NCI-H2196 (cell line): ENCODE measurements around the gene CCDC60.

Experiments
- DNase-seq: peaks from one replicate; lab custom pipeline; 2025; ENCODE audit not compliant: unreplicated experiment; lab: John Stamatoyannopoulos, UW

CCDC60 gene, protein sequence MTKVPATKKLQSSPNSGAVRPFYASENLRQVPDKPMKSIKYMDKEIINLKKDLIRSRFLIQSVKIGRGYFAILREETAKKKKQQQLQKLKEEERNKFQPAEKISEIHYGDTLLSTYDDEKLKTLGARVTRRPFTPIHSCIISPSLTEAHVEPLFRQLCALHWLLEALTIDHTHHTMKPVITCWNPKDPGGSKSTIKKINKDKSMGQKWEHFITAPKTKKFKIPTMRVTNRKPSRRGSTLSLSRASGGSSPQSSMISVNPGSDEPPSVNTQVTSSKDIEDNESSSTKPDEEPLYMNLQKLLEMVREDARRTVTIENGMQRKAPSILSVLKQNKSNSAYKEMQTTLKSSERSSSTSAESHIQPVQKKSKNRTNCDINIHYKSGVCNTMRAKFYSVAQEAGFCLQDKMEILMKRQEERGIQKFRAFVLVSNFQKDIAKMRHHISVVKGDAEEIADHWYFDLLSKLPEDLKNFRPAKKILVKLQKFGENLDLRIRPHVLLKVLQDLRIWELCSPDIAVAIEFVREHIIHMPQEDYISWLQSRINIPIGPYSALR

DNA sequence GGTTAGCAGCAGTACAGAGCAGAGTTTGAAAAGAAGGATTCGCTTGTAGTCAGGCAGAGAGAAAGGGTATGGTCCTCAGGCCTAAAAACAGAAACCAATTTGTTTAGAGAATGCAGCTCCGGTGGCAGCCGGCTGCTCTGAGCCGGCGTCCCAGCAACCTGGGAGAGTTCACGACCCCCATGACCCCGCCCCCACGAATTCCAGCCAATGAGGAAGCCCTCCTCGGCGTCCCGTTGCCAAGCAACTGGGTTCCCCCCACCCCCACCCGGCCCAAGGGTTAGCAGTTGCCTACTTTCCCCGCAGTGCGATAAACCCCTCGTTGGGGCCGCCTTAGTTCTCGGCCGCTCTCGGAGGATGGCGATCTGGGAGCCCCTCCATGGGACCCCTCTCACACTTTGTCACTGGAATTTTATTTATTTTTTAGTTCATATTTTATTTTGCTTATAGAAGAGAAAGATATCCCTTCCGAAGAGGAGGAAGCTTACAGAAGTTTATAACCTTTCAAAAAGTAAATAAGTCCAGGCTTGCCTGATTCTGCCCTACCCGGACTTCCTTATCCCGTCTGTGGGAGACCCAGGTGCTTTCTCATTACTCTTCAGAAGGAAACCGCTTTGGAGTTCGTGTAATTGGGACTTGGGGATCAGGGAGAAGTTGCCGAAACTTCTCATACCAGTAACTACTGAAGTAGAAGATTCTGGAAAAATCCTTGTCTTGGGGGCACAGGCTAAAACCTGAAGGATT is at the start of gene CCDC60:
CCDC60 (plus strand) TSS at position 300 of the 741 bp plus-strand sequence. CDS start 448 bp downstream, outside the sequence.
- DNase-seq: no peak

DNA sequence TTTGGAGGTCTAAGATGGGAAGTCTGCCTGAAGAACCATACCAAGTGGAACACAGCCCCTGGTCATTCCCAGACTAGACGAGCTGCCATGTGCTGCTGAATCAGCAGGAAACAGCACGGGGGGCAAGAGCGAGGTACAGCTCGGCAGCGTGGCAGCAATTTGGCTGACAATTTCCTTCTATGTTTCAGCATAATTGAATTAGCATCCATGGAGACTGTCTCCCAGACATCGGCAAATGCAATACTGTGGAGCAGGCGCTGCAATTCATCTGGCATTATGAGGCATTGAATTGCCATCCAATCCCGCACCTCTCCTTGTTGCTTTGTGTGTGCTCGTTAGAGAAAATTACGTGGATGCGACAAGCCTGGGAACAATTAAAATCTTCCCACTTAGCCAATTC is 46.0 kb upstream of the CCDC60 start:
- no peak for DNase-seq

DNA sequence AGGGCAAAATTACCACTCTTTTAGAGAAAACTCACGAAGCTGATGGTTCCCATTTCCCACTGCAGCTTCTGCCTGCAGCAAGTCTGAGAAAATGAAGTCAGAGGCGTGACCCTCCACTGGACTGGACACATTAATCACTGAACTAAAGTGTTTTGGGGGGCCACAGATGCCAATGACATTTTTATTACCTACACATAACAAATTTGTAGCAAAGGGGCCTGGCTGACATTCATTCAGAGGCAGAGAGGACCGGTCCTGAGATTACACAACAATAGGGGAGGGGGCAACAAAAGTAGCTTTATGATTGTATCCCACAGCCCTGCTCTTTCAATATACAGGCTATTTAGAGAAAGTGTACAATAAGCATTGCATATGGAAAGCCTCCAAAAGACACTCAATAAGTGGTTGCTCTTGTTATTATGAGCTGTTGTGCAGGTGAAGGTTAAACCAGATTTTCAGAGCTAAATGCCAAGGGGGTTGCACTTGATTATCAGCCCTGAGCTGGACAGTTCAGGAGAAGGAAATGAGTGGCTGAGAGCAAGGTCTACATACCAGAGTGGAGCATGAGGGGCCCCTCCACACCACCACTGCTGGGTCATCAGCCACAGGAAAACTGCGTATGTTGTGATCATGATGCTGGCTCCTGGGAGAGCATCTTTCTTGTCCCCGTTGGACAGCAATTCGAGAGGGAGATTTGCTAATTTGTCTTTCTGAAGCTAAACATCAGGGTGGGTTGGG is 41.5 kb upstream of the CCDC60 start:
- no peak for DNase-seq

DNA sequence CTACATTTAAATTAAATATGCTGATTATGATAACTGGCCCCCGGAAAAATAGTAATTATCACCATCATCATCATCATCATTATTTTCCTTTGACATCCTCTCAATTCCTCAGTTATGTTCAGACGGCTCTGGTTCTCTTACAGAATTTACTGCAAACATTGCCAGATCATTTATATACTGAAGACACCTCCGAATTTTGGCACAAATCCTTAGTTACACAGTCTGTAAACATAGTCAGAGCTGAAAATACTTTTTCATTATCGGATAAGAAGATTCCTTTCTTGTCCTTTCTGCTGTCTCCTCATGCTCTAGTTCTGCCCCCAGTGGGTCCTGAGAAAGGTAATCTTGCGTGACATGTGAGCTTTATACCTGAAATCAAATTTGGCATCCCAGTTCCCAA is 40.3 kb upstream of the CCDC60 start:
- no peak for DNase-seq

DNA sequence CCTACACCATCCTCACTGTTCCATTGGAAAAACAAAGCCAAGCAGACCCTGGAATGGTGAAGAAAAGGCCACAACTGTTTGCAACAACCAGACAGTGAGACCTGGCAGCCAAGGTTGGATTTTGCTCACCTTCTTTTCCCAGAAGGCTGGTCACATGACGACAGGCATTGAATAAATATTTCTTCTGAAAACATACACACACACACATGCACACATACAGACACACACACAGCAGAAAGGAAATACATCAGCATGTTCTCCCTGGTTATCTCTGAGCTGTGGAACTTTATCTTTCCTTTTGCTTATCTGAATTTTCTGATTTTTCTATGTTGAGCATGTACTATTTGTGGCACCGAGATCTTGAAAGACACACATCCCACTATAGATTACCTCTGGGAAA is 38.0 kb upstream of the CCDC60 start:
- no peak for DNase-seq

DNA sequence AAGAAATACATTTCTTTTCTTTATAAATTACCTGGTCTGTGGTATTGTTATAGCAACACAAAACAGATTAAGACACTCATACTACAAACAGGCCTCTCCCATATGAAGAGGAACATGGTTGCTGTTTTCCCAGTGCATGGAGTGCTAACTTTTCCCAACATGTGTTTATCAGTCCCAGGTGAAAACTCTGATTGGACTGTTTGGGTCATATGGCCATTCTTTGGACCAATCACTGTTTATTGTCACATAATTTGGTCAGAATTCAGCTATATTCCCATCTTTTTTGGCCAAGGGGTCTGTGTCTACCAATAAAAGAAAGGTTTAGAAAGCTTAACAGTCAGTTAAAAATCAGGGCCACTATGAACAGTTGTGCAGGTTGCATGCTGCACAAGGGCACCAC is 35.4 kb upstream of the CCDC60 start:
- DNase-seq: no peak

DNA sequence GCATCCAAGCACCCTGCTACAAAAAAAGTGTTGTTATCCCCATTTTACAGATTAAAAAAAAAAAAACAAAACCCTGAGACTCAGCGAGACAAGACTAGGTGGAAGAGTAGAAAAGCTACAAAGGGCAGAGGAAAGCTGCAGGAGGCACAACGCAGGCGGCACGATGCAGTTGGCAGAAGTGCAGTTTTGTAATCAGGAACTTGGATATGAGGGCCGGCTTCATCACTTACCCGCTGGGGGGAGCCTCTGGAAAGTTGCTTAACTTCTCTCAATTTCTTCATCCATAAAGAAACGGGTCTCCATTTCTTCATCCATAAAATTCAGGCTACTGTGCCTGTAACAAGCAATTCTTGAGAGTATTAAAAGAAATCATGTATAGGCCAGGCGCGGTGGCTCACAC is 33.1 kb upstream of the CCDC60 start:
- no peak for DNase-seq

DNA sequence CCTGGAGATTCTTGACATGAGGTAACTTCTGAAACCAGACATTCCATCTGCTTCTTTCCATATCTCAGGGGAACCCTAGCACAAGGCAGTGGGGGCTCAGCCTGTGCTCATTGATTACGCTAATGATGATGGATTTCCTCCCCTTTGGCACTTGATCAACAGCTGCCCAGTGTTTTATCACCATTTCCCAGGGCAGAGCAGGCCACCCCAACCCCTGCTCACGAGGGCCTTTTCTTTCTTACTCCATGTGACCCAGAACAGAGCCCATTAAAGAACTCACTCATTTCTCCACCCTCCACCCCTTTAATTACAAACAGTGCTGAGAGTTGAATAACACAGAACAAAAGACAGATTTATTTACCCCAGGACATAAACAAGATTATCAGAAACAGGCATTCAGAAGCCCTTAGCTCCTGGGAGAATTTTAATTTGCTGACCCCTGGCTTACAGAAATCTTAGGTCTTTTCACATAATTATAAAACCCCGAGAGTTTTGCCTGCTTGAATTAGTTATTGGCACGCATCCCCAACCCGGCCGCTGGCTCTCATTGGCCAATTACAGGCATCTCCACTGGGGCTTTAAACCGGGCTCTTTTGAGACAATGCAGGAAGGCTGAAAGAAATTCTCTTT is 32.0 kb upstream of the CCDC60 start:
- no peak for DNase-seq

DNA sequence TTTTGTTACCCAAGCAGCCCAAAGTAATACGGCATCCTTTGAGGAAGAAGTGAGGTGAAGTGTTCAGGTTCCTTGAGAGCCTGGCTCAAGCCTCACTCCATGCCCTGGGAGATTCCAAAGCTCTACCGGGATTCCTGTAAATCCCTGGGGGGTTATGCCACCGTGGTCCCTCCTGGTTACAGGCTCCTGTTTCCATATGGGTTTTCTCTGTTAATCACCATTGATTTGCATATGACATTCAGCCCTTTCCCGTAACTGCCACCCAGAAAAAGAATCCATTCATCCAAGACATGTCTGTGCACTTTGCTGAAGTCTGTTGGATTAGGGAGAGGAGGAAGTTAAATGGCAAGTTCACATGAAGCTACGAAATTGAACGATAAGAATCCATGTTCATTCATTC is 27.9 kb upstream of the CCDC60 start:
- DNase-seq: no peak

DNA sequence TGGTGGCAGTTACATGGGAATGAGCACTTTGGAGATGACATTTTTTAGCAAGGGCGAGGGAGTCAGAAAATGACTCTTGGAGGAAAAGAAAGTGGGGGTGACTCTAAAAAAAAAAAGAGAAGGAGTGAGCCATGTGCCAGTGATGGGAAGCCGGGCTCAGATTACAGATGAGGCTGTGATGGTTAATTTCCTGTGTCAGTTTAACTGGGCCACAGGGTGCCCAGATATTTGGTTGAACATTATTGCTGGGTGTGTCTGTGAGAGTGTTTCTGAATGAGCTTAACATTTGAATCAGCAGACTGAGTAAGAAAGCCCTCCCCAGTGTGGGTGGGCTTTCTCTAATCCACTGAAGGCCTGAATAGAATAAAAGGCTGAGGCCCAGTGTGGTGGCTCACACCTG is 26.8 kb upstream of the CCDC60 start:
- DNase-seq: no peak

DNA sequence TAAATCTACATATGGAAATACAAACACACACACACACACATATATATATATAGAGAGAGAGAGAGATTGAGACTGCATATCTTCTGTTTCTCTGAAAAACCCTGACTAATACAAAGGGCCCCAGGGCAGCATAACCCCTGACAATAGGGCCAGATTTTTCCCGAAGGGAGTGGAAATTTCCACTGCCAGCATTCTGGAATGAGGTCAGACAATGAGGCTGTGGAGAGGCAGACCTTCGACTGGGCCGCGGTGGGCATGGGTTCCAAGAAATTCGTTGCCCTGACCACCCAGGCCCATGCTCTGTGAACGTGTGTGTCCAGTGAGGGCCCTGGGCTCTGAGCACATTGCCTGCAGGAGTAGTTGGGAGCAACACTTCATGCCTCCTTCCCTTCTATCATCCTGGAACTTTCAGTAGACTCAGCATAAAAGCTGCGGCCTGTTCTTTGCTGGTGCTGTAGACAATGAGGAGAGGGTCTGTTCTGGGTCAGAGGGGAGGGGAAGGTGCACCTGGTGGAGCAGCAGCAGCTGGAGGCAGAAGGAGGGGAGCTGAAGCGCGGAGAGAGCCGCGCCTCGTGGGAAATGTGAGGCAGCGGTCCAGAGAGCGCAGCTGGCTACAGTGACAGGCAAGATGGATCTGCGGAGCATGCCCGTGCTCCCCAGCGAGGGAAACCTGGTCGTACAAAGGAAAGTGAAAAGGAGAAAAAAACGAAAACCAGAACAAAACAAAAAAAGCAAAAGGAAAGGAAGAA is 25.6 kb upstream of the CCDC60 start:
- no peak for DNase-seq

DNA sequence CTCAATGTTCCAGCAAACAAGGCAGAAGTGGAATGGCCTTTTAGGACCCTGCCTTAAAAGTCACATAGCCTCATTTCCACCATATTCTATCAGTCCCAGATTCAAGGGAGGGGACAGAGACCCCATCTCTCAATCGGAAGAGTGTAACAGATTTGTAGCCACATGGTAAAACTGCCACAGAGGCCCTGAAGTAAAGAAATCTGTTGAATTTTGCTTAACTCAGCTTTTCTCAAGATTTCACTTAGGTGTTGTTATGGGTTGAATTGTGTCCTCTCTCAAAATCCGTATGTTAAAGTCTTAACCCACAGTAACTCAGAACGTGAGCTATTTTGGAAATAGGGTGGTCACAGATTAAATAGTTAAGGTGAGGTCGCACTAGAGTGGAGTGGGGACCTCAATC is 22.7 kb upstream of the CCDC60 start:
- no peak for DNase-seq

DNA sequence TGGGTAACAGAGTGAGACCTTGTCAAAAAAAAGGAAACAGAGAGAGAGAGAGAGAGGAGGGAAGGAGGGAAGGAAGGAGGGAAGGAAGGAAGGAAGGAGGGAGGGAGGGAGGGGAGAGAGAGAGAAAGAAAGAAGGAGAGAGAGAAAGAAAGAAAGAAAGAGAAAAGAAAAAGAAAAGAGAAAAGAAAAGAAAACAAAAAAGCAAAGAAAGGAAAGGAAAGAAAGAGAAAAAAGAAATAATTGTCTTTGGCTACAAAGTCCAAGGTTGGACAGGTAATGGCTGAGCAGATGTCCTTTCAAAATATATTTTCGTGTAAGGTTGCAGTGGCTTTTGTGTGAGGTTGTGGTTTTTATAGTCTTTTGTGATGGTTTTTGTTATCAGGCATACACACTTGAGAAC is 21.6 kb upstream of the CCDC60 start:
- no peak for DNase-seq

DNA sequence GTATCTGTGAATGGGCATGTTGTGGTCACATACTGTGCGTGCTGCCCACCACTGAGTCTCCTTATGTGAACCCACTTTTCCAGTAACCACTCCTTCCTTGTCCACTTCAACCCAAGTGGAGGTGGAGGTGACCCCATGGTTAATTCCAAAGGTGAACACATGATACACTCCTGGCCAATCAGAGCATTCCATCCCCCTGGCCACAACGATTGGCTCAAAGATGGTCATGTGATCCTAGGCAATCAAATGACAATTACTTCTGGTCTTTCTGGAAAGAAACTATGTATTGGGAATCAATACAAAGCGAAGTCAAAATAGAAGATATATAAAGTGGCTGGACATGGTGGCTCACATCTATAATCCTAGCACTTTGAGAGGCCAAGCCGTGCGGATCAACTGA is 20.2 kb upstream of the CCDC60 start:
- DNase-seq: no peak

DNA sequence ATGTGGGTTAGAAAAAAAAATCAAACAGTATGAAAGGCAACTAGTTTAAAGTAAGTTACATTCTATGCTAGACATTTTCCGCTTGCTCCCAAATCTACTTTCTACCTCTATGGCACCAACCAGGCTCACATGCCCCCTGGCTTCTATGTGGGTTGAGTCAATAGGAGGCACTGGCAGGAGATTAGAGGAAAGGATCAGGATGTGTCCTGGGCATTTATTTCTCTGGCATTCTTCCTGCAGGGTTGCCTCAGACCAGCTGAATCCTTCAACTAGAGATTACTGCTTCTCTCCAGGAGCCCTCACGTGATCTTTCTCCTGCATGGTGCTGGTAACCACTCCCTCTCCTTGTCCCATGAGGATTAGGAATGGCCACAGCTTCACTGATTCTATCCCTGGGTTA is 14.9 kb upstream of the CCDC60 start:
- DNase-seq: no peak

DNA sequence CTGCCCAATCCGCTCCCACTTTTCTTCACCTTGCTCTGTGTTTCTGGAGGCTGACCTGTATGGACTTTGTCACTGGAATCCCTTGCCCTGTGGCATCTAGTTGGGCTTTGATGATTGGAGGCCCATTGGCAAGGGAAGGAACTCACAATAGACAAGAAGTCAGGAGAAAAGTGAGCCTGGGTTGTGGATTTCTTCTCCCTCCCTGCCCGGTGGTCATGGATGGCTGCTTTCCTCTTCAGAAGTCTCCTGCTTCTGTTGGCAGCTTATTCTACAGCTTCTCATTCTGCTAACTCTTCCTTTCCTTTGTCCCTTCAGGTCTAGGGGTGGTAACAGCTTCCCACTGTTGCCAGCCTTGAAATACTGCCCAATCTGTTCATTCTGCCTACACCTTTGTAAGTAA is 13.9 kb upstream of the CCDC60 start:
- DNase-seq: no peak

DNA sequence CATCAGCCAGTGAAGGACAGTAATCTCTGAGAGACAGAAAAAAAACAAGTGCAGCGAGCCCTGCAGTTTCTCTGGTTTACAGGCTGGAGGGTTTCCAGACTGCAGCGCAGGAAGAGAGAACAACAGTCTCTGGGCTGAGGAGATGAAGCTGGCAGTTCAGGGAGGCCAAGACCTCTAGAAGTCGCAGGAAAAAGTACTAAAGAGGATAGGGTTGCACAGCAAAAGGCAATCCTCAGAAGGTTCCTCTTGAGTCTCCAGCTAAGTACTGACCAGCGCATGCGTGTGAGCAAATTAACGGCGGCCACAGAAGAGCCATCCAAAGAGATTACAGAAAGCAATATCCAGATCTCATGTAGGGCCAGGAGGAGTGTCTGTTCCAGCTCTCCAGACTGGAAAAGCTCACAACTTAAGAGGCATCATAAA is 12.2 kb upstream of the CCDC60 start:
- no peak for DNase-seq

DNA sequence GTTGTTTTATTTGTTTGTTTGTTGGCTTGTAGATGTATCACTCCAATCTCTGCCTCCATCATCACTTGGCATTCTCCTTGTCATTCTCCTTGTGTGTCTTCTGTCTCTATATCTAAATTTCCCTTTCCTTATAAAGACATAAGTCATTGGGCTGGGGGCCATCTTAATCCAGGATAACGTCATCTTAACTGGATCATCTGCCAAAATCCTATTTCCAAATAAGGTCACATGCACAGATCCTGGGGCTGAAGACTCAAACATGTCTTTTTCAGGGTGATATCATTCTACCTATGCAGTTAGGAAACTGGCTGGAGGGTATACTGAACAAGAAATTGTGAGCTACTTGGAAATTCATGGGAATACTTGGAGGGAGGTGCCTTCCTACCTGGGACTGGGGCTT is 8.7 kb upstream of the CCDC60 start:
- DNase-seq: no peak

DNA sequence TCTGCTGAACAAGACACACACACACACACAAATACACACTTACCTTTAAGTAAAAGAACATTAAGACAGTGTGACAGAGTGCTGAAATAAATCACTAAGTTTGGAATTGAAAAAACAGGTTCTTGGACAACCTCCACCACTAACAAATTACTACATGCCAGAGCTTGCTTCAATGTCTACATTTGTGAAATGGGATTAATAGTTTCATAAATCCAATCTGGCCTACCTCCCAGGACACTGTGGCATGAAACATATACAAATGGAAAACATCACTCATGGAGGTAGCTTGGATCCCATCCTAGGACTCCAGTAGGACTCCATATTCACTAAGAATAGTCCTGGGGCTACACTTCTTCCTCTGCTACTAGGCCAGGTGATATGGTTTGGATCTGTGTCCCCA is 8.2 kb upstream of the CCDC60 start:
- DNase-seq: no peak

DNA sequence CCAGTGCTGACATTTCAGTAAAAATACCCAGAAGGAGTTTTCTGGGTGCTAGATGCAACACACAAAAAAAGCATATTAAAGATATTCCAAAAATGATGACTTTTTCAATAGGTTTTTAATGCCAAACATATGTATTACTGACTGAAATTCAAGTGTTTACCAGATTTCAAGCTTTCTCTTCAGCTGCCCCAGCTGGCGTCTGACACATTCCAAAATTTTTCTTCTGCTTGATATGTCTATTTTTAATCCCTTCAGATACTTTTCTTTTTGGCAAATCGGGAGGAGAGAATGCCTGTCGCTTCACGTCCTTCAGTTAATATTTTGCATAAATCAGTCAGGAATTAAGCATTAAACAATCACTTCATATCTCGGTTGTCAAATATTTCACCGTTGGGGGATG is 7.1 kb upstream of the CCDC60 start:
- no peak for DNase-seq
